Activated T-helper 1 cell treated with anti-CD3 and anti-CD28 coated beads, Interleukin-12 subunit alpha, Interleukin-12 subunit beta, Interleukin-2, Interleukin-4 antibody, amounts not matched to agents 30 ng/mL and 10 ng/mL and 1 ng/mL, durations not matched to agents 14 hours and 24 hours and 36 hours (primary cell): ENCODE data around the gene OR2B3. TPM values are rescaled to one million over a fixed set of nuclear protein-coding genes. Genes with fewer than 3 reads are reported as not detected.

Experiments
- DNase-seq: peaks from one replicate; pipeline ENCODE4 v3.0.0; 2021; ENCODE audit warnings: low spot score
- H3K27ac Mint-ChIP-seq: one replicate; pipeline ENCODE4 v1.8.0; 2021; ENCODE audit warnings: mild to moderate bottlenecking, mixed read lengths
- H3K27me3 Mint-ChIP-seq: one replicate; pipeline ENCODE4 v1.8.0; 2022; ENCODE audit warnings: mild to moderate bottlenecking, moderate library complexity, mixed read lengths; ENCODE audit not compliant: insufficient read depth
- H3K36me3 Mint-ChIP-seq: one replicate; pipeline ENCODE4 v1.8.0; 2021; ENCODE audit warnings: low read depth, mixed read lengths
- H3K4me1 Mint-ChIP-seq: one replicate; pipeline ENCODE4 v1.8.0; 2021; ENCODE audit warnings: low read depth, mixed read lengths
- H3K4me3 Mint-ChIP-seq: one replicate; pipeline ENCODE4 v1.8.0; 2021; ENCODE audit warnings: mild to moderate bottlenecking, moderate library complexity, mixed read lengths
- H3K9me3 Mint-ChIP-seq: one replicate; pipeline ENCODE4 v1.8.0; 2021; ENCODE audit warnings: mixed read lengths
- intact Hi-C: fragments of 100-400 bp; cut with micrococcal nuclease; formaldehyde crosslinking; loops from one replicate; pipeline ENCODE4 v1.15.1; 2024
- total RNA-seq: library from RNA; stranded (reverse); gene quantifications from 2 replicates; pipeline ENCODE4 v1.2.3, GENCODE V29; 2022

The OR2B3 gene
- total RNA-seq, 1 donor from 2014 or later, result not detected

DNA sequence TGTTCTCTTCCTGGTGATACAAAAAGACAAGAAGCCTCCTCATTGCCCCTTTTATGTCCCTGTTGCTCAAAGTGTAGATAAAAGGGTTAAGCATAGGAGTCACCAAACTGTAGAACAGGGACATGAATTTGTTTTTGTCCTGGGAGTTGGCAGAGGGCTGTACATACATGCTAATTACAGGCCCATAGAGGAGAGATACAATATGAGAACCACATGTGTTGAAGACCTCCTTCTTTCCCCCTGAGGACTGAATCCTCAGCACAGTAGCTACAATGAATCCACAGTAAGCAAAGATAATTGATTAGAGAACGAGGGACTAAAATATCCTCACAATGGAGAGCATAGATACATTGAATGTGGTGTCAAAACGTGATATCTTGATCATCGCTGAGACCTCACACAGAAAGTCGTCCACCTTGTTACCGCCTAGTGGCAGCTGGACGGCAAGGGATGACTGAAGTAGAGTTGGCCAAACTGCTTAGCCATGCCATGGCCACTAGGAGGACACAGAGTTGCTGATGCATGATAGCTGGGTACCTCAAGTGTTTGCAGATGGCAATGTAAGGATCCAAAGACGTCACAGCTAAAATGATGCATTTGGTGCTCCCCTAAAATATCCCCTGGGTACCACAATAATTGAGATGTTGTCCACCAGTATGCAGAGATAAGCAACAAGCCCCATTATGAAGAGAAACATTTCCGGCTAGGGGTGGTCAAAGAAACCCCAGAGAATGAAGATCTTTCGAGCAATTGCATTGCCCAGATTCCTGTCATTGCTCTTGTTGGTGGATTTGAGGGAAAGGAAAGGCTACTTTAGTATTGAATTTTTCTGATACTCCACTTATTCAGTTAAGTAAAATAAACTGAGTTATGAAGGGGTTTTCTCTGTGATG is 15.0 kb downstream of the OR2B3 start:
- Mint-ChIP-seq H3K4me1 (no peaks in the 10 kb centered on the region), H3K4me3 (no peak overlapping the region), H3K27ac (no peak overlapping the region), H3K36me3 (no peaks in the 10 kb centered on the region), H3K9me3 (no peaks in the 10 kb centered on the region), H3K27me3 (peaks cover 6% of the 10 kb centered on the region)
- intact Hi-C loops, result no loop called here
- no peak for DNase-seq

DNA sequence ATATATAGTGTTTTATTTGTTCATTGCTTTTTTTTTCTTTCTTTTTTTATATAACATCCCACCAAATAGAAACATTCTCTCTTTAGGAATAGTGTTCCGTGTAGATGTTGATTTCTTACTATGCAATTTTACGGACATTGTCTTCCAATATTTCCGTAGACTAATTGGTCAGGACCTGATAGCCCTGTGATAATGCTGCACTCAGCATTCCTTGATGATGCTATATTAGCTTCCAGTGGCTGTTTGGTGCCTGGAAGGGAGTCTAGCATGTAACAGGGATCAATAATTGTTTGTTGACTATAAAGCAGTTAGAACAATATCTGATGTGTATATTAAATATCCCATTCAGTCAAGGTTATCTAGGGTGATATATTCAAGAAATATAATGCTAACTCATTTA is 35.4 kb downstream of the OR2B3 start:
- H3K36me3 Mint-ChIP-seq, result no peaks in the 10 kb centered on the region
- H3K9me3 Mint-ChIP-seq, result no peaks in the 10 kb centered on the region
- no peak for DNase-seq
- H3K27me3 Mint-ChIP-seq, result peaks cover 16% of the 10 kb centered on the region
- no peak overlapping the region for H3K27ac Mint-ChIP-seq
- no peak overlapping the region for H3K4me3 Mint-ChIP-seq
- intact Hi-C loops, result no loop called here
- no peaks in the 10 kb centered on the region for H3K4me1 Mint-ChIP-seq

DNA sequence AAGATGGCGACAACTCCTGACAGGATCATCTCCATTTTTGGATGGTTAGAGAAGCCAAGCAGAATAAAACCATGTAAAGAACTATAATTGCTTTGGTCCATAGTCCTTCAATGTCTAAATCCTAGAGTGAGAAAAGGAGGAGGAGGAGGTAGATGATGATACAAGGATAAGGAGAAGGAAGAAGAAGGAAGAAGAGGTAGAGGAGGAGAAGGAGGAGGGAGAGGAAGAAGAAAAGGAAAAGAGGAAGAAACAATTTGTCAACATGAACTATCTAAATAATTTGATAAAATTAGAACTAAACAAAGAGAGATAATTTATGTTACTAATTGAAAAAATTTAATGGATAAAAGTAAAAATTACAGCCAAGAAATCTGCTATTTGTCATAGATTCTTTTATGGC is 42.0 kb downstream of the OR2B3 start, which contains the start of gene OR2W1:
OR2W1 (minus strand) TSS at position 101 of the 400 bp plus-strand sequence; CDS start at position 101, 0 bp downstream.
- Mint-ChIP-seq H3K36me3 (no peaks in the 10 kb centered on the region), H3K4me1 (no peaks in the 10 kb centered on the region), H3K27ac (no peak within 1 kb of the TSS), H3K9me3 (peaks cover 4% of the 10 kb centered on the region), H3K27me3 (peaks cover 31% of the 10 kb centered on the region), H3K4me3 (no peak within 1 kb of the TSS)
- intact Hi-C loops, result no loop called here
- no peak for DNase-seq

Other genes starting within 250 kb of the OR2B3 start
- 67.2 and 67.4 TPM in 2 replicates for gene TRIM27, start 163.3 kb downstream of the OR2B3 start, total RNA-seq
- gene ZNF311, start 82.0 kb downstream of the OR2B3 start, total RNA-seq, result 0.64 and 0.80 TPM in 2 replicates
- not detected in 2 replicates for gene OR2W1, start 42.1 kb downstream of the OR2B3 start, total RNA-seq
- gene OR2J1, start 12.2 kb upstream of the OR2B3 start, total RNA-seq, result not detected in 2 replicates
- not detected in 2 replicates for gene OR2J3, start 20.7 kb upstream of the OR2B3 start, total RNA-seq
- gene OR2J2, start 83.6 kb upstream of the OR2B3 start, total RNA-seq, result not detected in 2 replicates
- not detected in 2 replicates for gene OR14J1, start 214.4 kb upstream of the OR2B3 start, total RNA-seq